NCI-H460 (cell line): ENCODE results near the gene PARD3. TPM values are rescaled to one million over a fixed set of nuclear protein-coding genes. Genes with fewer than 3 reads are reported as not detected.
"Not testable (repeated sequence)": the region's sequence is repeated elsewhere in the genome, so short reads cannot be mapped to it uniquely, and the experiment has no call there.

ENCODE experiments used
- DNase-seq: peaks from one replicate; pipeline ENCODE4 v3.0.0-alpha.2; 2016; ENCODE audit warnings: low read depth; ENCODE audit errors: extremely low read depth
- polyA plus RNA-seq: library from polyadenylated mRNA; depleted of rRNA; stranded (reverse); fragments of >200 nt; gene quantifications from 2 replicates; pipeline ENCODE4 v1.2.3, GENCODE V29; 2014; cell fraction: nucleus; rRNA removed
- total RNA-seq: library from RNA; depleted of rRNA; stranded (reverse); fragments of >200 nt; shearing (Covaris generic); gene quantifications from 2 replicates; pipeline ENCODE4 v1.2.3, GENCODE V29; 2014; rRNA removed

Gene PARD3
- total RNA-seq = 71.6 and 75.1 TPM in 2 replicates
- polyA plus RNA-seq = 20.4 and 26.5 TPM in 2 replicates

DNA sequence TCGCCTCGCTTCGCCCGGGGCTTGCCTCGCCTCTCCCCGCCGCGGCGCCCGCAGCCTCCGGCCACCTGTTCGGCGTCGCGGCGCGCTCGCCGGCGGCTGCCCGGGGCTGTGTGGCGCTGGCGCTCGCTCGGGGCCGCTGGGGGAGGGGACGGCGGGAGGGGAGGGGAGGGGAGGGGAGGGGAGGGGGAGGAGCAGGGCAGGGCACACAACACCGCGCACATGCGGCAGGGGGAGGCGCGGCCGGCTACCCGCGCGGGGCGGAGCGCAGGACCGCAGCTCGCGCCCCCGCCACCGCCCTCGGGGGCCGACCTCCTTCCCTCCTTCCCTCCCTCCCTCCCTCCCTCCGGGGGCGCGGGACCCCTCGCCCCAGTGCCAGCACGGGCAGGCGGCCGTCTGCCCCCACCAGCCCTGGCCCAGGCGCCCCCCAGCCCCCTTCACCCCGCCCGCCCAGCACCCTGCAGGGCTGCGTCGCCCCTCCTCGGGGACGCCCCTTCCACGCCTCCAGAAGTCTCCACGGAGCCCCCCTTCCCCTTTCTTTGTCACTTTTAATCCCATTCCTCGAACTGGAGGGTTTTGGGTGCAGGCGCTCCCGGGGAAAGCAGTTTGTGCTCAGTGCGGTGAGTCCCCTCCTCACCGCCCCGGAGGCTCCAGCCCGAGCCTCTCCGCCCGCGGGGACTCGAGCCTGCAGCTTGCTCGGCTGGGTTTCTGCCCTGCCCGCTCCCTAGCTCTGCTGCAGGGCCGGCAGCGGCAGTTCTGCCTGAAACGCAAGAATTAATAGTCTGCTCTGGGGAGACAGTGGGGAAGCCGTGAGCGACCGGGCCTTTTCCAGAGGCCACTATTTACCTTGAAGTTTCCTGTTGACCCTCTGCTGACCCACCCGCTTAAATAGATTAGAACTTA, at the start of gene PARD3:
PARD3 (minus strand) TSS at position 112 of the 900 bp plus-strand sequence. CDS start 301 bp downstream, outside the sequence.
- DNase-seq = peak; percentile 30

DNA sequence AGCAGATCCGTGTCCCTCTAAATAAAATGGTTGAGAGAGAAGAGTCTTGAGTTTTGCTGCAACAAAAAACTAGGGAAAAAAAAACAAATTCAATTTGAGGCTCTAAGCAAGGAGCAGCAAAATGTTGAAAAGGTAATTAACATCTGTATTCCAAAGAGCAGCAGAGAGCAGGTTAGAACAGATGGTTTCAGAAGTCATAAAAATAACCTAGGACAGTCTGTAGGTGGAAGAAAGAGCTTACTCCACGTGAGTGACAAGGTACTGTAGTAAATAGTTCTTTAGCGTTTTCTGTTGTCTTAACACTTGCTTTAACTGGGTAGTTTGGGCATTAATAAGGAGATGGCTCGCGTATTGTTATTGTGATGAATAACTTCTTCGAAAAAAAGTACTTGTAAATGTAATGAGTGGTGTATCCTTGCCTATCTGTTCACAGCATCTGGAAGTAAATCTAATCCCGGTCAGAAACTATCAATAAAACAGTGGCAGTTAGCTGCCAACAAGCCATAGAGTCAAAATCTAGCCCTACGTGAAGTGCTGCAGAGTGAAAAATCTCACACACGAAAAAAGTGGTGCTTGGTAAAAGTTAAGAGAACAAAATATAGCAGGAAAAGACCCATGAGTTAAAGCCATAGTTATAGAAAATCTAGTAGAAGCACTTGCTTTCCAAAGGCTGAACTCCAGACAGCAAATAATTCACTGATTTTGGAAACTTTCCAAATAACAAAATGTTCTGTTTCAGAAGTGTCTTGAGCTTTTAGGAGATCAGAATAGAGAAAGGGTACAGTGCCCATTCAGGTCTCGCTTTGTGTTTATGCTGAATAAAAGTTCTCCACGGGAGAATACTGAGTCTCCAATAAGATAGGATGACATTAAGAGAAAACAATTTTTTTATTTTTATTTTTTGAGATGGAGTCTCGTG, 49.3 kb upstream of the PARD3 start:
- DNase-seq = no peak

DNA sequence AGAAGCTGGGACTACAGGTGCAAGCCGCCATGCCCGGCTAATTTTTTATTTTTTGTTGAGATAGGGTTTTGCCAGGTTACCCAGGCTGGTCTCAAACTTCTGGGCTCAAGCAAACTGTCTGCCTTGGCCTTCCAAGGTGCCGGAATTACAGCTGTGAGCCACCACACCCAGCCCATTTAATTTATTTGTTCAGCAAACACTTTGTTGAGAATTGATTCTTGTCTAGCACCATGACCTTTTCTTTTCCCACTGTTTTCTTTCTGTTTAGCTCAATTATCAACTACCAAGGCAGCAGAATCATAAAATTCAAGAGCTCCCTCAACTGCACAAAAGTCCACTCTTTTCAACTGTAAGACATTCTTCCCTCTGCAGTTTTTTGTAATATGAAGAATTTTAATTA, 47.8 kb upstream of the PARD3 start:
- no peak for DNase-seq

DNA sequence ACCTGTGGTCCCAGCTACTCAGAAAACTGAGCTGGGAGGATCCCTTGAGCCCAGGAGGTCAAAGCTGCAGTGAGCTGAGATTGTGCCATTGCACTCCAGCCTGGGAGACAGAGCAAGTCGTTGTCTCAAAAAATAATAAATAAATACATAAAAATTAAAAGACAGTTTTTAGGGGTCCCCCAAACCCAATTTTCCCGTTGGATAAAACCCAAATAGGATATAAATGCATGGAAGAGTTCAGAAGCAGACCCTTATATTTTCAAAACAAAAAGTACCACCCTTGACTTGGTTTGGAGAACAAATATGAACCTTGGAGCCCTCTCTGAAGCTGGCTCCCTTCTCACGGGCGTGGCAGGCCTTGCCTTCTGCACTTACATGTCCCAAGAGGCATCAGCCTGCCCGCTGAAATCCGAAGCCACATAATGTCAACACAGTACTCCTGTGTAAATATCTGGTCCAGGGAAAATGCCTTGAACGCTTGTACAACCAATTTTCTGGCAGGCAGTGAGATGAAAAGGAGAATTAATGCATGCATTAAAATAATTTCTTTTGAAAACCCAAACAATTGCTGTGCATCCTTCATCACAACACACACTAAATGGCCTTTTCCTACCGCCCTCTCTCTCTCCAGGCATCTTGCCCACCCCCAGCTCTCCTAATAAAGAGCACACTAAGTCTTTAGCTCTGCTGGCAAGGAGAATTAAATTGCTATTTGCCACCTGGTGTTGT, 46.4 kb upstream of the PARD3 start:
- DNase-seq = peak; percentile 21

DNA sequence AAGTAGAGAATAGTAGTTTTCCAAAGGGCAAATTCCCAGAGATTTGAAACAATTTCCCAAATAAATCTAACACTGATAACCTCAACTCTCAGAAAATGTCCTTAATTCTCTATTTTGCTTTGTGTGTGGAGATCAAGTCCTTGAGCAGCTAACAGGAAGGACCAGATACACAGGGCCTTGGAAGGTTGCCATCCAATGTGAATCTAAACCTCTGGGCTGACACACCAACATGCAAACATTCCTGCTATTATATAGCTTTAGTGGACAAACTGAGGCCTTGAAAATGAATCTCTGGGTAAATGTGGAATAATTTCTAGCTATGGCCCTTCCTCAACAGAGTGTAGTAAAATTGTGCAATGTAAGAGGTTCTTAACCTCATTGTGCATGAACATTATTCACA, 44.1 kb upstream of the PARD3 start:
- DNase-seq = no peak

DNA sequence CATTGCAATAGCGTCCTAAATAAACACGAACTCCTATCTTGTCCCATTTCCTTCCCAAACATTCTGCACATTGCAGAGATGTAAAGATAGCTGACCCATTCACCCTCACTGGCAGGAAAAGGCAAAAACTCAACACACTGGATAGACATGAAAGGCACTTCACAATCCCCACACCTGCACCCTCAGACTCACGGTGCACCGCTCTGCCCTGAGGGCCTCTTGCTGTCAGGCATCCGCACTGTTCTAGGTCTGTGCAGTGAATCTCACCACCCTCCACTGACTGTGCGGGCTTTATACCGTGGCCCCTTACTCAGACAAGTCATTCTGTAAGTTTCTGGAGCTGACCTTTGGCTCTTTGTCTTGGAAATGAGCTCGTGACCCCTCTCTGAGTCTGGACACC, 42.9 kb upstream of the PARD3 start:
- DNase-seq = no peak

DNA sequence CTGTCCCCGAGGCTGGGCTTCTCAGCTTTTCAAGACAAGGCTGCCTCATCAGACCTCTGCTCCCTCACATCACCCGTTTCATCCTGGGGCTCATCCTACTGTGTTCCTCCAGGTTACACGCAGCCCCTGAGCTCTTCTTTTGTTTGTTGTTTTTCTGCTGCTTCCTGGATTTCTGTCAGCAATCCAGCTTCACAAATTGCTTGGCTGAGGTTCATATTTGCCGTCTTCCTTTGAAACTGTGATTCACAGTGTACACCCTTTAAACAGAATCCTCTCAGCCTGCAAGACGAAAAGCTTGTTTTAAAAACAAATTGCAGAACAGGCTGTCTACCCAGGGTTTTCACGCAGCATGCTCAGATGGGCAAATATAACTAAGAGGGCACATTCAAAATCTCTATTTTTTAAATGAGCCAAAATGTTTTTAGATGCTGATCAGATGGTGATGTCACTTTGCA, 39.1 kb upstream of the PARD3 start:
- DNase-seq = no peak

DNA sequence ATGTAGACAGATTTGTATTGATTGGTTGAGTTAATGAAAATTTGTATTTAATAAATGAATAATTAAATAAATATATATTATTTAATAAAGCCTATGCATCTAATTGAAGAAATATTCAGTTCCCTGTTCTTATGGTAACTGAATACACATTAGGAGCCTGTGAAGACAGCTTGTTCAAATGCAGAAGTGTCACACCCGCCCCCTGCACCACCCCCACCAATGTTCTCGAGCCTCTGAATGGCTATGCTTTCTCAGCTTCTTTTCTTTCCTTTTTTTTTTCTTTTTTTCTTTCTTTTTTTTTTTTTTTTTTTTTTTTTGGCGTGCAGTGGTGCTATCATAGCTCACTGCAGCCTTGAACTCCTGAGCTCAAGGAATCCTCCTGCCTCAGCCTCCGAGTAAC, 38.3 kb upstream of the PARD3 start:
- DNase-seq = no peak

DNA sequence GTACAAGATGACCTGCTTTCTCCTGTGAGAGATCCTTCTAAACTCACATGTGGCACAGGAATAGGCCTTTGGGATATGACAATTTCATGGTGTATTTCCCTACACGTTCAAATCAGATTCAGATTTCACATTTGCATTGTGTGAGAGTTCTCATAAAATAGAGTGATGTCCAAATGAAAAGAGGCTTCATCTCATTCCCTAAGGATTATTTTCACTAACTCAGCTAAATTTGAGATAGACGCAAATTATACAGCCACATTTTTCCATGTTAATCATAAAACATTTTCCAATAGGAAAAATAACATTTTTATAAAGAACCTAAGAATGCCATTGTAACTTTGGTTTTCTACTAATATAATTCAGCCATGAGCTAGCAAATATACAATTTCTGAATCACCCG, 35.5 kb upstream of the PARD3 start:
- no peak for DNase-seq

DNA sequence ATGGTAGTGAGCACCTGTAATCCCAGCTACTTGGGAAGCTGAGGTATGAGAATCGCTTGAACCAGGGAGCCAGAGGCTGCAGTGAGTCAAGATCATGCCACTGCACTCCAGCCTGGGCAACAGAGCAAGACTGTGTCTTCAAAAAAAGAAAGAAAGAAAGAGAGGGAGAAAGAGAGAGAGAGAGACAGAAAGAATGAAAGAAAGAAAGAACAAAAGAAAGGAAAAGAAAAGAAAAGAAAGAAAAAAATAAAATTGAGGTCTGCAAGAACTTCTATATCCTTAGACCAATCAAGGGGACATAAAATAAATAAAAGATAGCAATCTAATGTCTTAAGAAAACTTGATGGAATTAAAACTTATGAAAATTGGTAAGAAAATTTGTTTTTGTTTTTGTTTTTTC, 34.9 kb upstream of the PARD3 start:
- no peak for DNase-seq

DNA sequence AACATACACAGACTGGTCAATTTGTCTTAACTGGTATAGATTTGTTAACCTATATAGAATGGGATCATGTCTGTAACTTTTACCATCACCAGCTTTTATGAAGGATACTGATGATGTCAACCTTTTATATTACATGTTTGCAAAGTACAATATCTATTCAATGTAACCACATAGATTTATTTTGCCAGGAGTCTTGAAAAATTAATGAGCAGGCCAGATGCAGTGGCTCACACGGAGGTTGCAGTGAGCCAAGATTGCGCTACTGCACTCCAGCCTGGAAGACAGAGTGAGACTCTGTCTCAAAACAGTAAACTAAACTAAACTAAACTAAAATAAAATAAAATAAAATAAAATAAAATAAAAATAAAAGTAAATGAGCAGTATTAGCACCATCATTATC, 30.0 kb upstream of the PARD3 start:
- no peak for DNase-seq

DNA sequence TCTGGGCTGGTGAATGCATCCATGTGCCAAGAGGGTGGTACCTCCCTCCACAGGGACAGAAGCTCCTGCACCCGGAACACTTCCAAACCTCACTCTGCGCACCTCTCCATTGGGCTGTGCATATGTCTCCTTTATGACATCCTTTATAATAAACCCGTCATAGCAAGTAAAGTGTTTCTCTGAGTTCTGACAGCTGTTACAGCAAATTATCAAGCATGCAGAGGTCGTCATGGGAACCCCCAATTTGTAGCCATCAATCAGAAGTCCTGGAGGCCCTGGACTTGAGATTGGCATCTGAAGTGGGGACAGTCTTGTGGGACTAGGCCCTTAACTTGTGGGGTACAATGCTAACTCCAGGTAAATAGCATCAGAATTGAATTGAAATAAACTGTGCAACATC, 29.4 kb upstream of the PARD3 start:
- no peak for DNase-seq

DNA sequence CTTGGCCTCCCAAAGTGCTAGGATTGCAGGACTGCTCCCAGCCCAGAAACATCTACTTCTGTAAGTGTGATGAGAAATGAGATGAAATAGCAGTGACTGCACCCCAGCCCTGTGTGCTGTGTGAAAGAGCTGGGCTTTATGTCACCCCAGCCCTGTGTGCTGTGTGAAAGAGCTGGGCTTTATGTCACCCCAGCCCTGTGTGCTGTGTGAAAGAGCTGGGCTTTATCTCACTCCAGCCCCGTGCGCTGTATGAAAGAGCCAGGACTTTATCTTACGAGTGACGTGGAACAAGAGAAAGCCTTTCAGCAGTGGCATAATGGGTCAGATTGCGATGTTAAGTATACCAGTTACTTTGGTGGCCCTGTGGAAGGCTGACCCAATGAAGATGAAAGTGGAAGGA, 28.4 kb upstream of the PARD3 start:
- not testable (repeated sequence) for DNase-seq

DNA sequence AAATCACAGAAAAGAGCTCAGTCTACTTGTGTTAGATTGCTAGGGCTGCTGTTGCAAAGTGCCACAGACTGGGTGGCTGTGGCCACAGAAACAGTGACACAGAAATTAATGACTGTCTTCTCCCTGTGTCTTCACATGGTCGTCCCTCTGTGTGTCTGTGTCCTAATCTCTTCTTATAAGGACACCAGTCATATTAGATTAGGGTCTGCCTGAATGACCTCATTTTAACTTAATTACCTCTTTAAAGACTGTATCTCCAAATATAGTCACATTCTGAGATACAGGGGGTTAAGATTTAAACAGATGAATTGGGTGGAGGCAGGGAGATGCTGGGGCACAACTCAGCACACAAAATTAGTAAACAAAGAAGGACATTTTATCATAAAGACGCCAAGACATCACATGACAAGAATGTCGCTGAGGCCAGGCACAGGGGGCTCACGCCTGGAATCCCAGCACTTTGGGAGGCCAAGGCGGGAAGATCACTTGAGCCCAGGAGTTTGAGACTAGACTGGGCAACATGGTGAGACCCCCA, 23.3 kb upstream of the PARD3 start:
- DNase-seq = no peak

DNA sequence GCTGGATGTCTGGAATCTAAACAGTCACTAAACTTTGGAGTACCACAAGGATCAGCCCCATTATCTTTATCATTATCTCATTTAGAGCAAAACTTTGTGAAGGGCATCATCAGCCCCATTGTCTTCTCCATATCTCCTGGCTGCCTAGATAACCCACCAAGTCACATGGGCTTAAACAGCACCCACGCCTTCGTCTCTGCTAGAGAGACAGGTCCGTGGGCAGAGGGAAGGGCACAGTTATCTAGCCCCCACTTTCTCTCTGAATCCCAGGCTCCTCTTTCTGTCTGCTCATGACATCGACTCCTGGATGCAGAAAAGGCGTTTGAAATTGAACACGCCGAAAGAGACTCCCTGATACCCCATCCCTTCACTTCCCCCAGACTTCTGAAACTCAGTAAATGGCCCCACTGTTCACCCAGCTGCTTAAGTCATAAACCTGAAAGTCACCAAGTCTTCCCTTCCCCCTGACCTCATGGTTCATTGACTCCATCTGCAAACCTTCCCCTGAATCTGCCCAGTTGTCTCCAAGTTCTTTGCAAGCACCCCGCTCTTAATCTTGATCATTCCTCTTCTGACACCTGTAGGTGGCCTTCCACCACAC, 20.9 kb upstream of the PARD3 start:
- no peak for DNase-seq

DNA sequence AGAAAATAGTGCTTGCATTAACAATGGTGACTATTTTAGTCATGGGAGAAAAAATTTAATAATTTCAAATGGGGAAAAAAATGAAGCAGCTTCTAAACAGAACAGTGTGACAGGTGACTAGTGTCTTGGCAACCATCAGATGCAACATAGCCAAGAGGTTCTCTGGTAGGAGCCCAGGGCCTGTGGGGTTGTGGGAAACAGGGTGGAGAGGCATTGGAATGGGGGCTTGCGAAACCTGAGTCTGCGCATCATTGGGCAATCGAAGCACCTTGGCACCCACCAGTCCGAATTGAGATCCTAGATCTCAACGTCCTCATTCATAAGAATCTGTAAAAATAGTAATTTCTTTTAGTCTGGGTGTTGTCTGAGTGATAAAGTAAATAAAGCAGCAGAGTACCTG, 19.2 kb upstream of the PARD3 start:
- DNase-seq = no peak

DNA sequence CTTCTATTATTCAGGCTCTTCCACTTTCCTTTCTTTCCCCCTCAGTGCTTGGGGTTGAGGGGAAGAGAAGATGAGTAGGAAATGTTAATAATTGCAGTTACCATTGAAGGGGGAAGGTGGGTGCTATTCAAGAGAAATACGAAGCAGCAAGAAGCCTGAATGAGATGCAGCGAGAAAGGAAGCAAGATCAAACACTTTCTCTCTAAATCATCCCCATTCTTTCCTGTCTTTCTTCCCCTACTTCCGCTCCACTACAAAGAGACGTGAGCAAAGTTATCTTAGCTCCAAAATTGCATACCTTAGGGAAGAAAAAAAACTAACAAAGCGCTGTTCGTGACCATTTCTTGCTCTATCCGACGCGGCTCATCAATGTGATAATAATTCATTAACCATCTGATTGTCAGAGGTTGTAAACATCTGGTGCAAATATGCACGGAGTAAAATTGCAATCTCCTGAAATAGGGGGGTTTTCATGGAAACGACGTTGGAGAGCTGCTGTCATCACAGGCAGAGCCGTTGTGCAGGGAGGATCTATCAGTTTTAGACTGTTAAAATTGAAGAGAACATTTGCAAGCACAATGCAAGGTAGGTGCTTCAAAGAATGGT, 15.2 kb upstream of the PARD3 start:
- no peak for DNase-seq

DNA sequence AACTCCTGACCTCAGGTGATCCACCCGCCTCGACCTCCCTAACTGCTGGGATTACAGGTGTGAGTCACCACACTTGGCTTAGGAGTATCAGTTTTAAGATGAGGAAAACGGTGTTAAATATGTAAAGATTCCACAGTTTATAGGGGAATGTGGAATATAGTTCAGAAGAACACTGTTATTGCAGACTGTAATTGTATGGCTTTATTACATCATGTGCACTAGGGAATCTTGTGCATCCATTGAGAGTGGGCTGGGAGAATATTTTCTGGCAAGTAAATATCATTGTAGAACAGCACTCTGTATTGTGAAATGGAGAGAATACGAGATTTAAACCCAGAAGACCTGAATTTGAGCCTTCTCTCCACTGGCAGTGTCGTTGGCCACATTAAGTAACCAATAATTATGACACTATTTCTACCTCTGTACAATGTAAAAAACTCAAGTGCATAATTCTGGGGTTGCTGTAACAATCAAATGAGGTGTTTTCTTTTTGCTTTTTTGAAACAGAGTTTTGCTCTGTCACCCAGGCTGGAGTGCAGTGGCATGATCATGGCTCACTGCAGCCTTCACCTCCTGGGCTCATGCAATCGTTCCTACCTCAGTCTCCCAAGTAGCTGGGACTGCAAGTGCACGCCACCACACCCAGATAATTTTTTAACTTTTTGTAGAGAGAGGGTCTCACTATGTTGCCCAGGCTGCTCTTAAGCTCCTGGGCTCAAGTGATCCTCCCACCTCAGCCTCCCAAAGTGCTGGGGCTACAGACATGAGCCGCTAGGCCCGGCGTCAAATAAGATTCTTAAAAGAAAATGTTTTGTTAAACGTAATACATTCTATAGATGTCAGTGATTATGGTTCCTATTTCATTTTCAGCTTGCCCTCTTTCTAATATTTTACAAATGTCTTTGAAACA, 12.0 kb upstream of the PARD3 start:
- DNase-seq = no peak

DNA sequence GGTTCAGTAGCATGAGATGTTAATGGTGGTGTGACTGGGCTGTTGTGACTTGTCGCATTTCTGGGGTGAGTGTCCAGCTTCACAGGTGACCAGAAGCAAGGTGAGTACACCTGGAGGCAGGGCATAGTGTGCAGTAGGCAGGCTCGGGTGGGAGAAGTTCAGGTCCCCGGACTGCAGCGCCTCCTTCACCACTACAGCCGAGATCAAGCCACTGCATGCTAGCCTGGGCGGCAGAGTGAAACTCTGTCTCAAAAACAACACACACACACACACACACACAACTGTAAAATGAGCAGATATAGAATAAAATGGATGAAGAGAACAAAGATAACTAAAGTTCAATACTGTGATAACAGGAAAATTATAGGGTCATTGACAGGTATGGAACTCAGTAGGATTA, 11.1 kb upstream of the PARD3 start:
- DNase-seq = no peak
